Nephron (organoid): ENCODE results near the gene CNIH1.

Source experiments
- H3K27ac Mint-ChIP-seq, 3 experiments: 2 replicates each; pipeline ENCODE4 v1.8.0; 2020; ENCODE audit warnings: mixed read lengths in 3 of 3, mild to moderate bottlenecking in 2 of 3, moderate library complexity in 1 of 3
- H3K27me3 Mint-ChIP-seq: 2 replicates; pipeline ENCODE4 v1.8.0; 2021; ENCODE audit warnings: low read depth, mild to moderate bottlenecking, moderate library complexity, mixed read lengths
- H3K36me3 Mint-ChIP-seq: 2 replicates; pipeline ENCODE4 v1.8.0; 2020; ENCODE audit warnings: low read depth, mixed read lengths
- H3K4me1 Mint-ChIP-seq: 2 replicates; pipeline ENCODE4 v1.8.0; 2020; ENCODE audit warnings: mixed read lengths
- H3K4me3 Mint-ChIP-seq, 3 experiments: 2 replicates each; pipeline ENCODE4 v1.8.0; 2020; ENCODE audit warnings: mild to moderate bottlenecking in 3 of 3, mixed read lengths in 3 of 3, moderate library complexity in 2 of 3
- H3K9me3 Mint-ChIP-seq: 2 replicates; pipeline ENCODE4 v1.8.0; 2020; ENCODE audit warnings: mixed read lengths
- TF ChIP-seq, protein P1 (sequence below), 3 experiments: fragments of 200-600 bp; sonication (generic); IDR thresholded peaks; one replicate each; pipeline ENCODE4 v1.5.0; 2021; ENCODE audit warnings: antibody characterized with exemption in 3 of 3; ENCODE audit not compliant: unreplicated experiment in 3 of 3

CNIH1 gene

DNA sequence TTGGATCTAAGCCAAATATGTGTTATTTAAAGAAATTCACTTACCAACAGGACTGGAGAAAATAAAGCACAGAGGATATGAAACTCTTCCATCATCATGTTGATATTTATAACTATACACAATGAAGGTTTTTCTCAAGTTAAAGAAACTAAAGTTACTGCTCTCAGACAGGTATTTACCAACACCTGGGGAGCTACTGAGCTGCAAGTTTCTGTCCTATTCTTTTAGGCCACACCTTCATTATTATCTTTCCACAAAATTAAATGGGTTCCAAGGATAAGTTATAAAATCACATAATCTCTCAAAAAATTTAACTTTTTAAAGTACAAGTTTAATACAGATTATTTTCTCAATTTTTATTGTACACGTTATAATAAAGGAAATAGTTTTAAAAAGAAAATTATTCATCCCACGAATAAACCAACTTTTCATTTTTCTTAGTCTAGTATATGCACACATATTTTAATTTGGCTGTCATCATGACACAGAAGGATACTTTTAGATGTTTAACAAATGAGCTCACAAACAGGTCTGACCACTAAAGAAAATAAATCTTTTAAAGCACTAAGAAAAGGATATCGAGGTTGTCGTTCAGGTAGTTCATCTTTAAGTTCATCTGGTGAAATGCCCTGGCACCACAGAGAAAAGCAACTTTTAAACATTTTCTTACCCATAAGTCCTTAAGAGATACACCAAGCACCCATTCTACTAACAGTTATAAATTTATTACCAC lies 39.8 kb upstream of the CNIH1 start:
- no peak overlapping the region for H3K27ac Mint-ChIP-seq
- TF ChIP-seq, protein P1, sequence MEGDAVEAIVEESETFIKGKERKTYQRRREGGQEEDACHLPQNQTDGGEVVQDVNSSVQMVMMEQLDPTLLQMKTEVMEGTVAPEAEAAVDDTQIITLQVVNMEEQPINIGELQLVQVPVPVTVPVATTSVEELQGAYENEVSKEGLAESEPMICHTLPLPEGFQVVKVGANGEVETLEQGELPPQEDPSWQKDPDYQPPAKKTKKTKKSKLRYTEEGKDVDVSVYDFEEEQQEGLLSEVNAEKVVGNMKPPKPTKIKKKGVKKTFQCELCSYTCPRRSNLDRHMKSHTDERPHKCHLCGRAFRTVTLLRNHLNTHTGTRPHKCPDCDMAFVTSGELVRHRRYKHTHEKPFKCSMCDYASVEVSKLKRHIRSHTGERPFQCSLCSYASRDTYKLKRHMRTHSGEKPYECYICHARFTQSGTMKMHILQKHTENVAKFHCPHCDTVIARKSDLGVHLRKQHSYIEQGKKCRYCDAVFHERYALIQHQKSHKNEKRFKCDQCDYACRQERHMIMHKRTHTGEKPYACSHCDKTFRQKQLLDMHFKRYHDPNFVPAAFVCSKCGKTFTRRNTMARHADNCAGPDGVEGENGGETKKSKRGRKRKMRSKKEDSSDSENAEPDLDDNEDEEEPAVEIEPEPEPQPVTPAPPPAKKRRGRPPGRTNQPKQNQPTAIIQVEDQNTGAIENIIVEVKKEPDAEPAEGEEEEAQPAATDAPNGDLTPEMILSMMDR (IDR thresholded peaks at IDR 0.05; ENCODE audit: unreplicated experiment in 3 of 3): no peak
- no peak overlapping the region for H3K4me3 Mint-ChIP-seq
- H3K9me3 Mint-ChIP-seq: no peaks in the 10 kb centered on the region
- peaks cover 54% of the 10 kb centered on the region for H3K36me3 Mint-ChIP-seq
- peaks cover 41% of the 10 kb centered on the region for H3K4me1 Mint-ChIP-seq
- H3K27me3 Mint-ChIP-seq: no peaks in the 10 kb centered on the region

DNA sequence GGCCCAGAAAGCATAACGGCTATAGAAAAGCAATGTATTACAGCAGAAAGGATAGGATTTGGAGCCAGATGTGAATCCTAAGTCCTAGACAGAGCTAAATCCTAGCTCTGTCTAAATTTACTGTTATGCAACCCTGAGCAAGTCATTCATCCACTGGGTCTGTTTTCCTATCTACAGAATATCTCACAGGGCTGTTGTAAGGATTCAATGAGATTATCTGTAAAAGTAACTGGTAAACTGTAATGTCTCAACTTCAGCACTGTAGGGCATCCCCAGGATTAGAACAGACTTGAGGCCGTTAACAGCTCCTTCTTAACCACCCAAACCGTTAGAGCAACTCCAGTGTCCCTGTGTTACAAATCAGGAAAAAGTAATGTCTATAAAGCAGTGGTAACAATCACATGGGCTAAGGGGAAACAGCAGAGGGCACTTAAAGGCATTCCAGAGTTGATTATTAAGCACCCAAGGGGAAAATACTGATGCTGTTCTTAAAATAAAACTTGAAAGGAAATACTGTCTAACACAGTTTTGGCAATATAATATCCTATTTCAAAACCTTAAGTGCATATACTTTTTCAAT lies 37.6 kb upstream of the CNIH1 start:
- H3K4me3 Mint-ChIP-seq: no peak overlapping the region
- peaks cover 40% of the 10 kb centered on the region for H3K4me1 Mint-ChIP-seq
- no peaks in the 10 kb centered on the region for H3K9me3 Mint-ChIP-seq
- TF ChIP-seq, protein P1 (IDR thresholded peaks at IDR 0.05; ENCODE audit: unreplicated experiment in 3 of 3): no peak
- H3K27ac Mint-ChIP-seq: peak overlapping the region; percentile 23 to 71 (median 30)
- H3K27me3 Mint-ChIP-seq: no peaks in the 10 kb centered on the region
- H3K36me3 Mint-ChIP-seq: peaks cover 54% of the 10 kb centered on the region

DNA sequence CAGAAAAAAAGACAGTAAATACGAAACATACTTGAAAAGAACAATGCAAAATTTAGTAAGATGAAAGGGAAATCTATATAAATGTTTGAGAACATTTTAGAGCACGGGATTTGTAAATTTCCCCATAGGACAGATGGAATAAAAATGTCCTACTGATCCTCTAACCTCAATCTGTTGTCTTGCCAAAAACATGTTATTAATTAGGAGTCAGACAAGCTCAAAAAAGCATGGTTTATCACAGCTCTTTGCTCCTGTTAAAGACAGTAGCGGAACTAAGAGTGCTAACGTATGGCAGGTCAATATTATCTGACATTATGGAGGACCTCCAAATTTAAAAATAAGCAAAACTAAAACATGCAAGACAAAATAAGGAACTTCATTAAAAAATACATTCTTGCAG lies 34.7 kb upstream of the CNIH1 start:
- TF ChIP-seq, protein P1 (IDR thresholded peaks at IDR 0.05; ENCODE audit: unreplicated experiment in 3 of 3): no peak
- Mint-ChIP-seq H3K36me3 (peaks cover 52% of the 10 kb centered on the region), H3K27me3 (no peaks in the 10 kb centered on the region), H3K4me1 (peaks cover 57% of the 10 kb centered on the region), H3K27ac (peak overlapping the region; percentile 17 to 32 (median 28)), H3K9me3 (no peaks in the 10 kb centered on the region), H3K4me3 (no peak overlapping the region)

DNA sequence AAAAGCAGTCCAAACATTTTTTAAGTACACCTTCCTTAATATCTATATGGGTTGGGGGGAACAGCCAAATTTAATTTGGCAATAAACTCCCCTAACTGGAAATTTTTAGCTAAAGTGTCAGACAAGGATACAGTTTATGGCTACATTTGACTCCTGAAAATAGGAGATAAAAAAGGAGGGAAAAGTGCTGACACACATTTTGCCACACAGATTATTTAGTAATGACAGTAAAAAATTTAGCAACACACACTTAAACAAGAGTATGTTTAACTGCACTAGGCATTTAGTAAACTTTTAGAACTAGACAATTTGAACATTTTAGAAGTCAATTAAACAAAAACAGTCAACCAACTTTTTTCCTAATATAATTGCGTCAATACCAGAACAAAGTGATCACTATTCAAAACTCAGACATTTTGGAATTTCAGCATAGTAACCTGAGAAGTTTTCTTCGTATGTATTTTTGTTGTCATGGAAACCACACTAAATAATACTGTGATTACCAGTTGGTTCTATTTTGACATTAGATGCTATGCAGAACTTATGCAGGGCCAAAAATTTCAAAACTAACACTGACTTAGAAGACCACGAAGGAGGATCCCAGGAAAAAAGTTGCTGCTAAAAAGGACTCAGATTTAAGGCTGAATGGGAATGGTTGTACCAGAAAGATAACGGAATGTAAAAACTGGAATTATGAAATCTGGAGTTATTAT lies 34.2 kb upstream of the CNIH1 start:
- H3K4me1 Mint-ChIP-seq: peaks cover 63% of the 10 kb centered on the region
- H3K27ac Mint-ChIP-seq: peak overlapping the region; percentile 17 to 51 (median 32)
- peaks cover 48% of the 10 kb centered on the region for H3K36me3 Mint-ChIP-seq
- H3K27me3 Mint-ChIP-seq: no peaks in the 10 kb centered on the region
- TF ChIP-seq, protein P1 (IDR thresholded peaks at IDR 0.05; ENCODE audit: unreplicated experiment in 3 of 3): no peak
- peak overlapping the region in 1 of 3 experiments; percentile 0 for H3K4me3 Mint-ChIP-seq
- H3K9me3 Mint-ChIP-seq: no peaks in the 10 kb centered on the region

DNA sequence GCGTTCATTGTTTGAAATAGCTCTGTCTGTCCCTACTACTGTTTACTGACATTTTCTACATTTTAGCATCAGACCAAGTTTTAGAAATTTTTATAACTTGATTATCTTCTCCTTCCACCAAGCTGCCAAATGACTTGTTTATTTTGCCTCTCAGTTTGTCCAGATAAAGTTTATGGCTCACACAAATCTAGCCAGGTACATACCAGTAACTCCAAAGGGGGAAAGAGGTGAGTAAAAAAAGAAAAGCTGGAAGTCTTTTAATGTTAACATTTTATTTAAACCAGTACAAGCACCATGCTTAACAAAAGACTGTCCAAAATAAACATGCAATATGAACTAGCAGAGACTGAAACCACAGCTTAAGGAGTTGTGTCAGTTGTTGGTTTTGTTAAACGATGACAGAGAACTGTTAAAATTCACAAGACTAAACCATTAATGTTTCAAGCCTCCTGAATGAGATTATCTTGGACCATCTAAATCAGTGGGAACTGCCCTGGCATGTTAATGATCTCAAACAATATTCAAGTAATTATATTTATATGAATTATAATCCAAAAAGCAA lies 33.1 kb upstream of the CNIH1 start:
- TF ChIP-seq, protein P1 (IDR thresholded peaks at IDR 0.05; ENCODE audit: unreplicated experiment in 3 of 3): no peak
- H3K9me3 Mint-ChIP-seq: no peaks in the 10 kb centered on the region
- no peaks in the 10 kb centered on the region for H3K27me3 Mint-ChIP-seq
- H3K4me3 Mint-ChIP-seq: no peak overlapping the region
- H3K36me3 Mint-ChIP-seq: peaks cover 48% of the 10 kb centered on the region
- H3K27ac Mint-ChIP-seq: peak overlapping the region; percentile 43 to 67 (median 60)
- H3K4me1 Mint-ChIP-seq: peaks cover 70% of the 10 kb centered on the region
